ENCODE data around the gene PTDSS2. TPM values are rescaled to one million over a fixed set of nuclear protein-coding genes. Genes with fewer than 3 reads are reported as not detected.

The PTDSS2 gene
- total and polyA plus RNA-seq, 9 of the 15 experiments (the other 6 are each of a cell fraction or from before 2014, with no cell fraction given), result 0.45 to 53.9 (median 17.2) TPM

DNA sequence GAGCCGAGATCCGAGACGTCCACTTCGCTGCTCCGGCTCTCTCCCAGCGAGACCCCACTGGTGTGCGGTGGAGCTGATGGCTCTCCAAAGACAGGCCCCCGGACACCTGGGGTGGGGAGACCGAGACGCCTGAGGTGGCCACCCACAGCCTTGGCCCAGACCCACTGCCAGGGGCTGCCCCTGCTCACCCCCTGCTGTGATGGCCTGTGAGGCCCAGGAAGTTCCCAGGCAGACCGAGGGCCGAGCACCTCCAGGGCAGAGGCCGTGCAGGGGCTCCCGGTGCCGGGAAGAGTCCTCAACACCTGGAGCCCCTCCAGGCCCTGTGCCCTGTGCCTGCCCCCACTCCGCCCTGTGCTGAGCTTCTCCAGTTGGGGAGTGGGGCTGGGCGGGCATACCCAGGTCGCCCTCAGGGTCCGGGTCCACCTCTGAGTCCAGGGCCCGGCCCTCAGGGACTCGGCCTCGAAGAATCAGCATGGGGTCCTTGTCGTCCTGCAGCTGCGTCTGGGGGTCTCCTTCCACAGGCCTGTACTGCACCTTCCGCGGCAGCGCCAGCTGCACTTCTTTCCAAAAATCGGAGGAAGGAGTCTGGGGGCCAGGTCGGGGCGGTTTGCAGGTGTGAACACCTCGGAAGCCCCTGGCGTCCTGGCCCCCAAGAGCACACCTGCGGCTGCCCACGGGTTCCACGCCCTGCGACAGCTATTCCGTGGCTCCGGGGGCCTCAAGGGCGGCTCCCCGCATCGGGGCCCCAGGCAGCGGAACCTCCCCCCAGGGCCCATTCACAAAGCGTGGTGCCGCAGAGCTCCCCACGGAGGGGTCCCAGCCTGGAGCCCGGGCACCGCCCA lies 43.9 kb upstream of the PTDSS2 start (continued):
- TF ChIP-seq, protein P1, sequence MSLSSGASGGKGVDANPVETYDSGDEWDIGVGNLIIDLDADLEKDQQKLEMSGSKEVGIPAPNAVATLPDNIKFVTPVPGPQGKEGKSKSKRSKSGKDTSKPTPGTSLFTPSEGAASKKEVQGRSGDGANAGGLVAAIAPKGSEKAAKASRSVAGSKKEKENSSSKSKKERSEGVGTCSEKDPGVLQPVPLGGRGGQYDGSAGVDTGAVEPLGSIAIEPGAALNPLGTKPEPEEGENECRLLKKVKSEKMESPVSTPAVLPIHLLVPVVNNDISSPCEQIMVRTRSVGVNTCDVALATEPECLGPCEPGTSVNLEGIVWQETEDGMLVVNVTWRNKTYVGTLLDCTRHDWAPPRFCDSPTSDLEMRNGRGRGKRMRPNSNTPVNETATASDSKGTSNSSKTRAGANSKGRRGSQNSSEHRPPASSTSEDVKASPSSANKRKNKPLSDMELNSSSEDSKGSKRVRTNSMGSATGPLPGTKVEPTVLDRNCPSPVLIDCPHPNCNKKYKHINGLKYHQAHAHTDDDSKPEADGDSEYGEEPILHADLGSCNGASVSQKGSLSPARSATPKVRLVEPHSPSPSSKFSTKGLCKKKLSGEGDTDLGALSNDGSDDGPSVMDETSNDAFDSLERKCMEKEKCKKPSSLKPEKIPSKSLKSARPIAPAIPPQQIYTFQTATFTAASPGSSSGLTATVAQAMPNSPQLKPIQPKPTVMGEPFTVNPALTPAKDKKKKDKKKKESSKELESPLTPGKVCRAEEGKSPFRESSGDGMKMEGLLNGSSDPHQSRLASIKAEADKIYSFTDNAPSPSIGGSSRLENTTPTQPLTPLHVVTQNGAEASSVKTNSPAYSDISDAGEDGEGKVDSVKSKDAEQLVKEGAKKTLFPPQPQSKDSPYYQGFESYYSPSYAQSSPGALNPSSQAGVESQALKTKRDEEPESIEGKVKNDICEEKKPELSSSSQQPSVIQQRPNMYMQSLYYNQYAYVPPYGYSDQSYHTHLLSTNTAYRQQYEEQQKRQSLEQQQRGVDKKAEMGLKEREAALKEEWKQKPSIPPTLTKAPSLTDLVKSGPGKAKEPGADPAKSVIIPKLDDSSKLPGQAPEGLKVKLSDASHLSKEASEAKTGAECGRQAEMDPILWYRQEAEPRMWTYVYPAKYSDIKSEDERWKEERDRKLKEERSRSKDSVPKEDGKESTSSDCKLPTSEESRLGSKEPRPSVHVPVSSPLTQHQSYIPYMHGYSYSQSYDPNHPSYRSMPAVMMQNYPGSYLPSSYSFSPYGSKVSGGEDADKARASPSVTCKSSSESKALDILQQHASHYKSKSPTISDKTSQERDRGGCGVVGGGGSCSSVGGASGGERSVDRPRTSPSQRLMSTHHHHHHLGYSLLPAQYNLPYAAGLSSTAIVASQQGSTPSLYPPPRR (CRISPR knock-in tag; IDR thresholded peaks at IDR 0.05; ENCODE audit: borderline replicate concordance), result 0 out of 2 replicates have a peak, but pooled peaks have one; percentile 19
- TF ChIP-seq JUN (IDR thresholded peaks at IDR 0.05; ENCODE audit: borderline replicate concordance, low read depth, low read length), result no peak
- peak; percentile 53; the same call in 1 of the 2 replicates for TF ChIP-seq JUN (CRISPR knock-in tag; IDR thresholded peaks at IDR 0.05; ENCODE audit: borderline replicate concordance)
- no peak for TF ChIP-seq HMG20A (CRISPR knock-in tag; conservative IDR thresholded peaks at IDR 0.05)
- TF ChIP-seq ZSCAN29 (IDR thresholded peaks at IDR 0.05), result no peak
- TF ChIP-seq TCF7L2 (IDR thresholded peaks at IDR 0.05; ENCODE audit: low read depth, low read length), result no peak
- no peak for TF ChIP-seq SPI1 (IDR thresholded peaks at IDR 0.05; ENCODE audit: borderline replicate concordance, low read depth, low read length)
- TF ChIP-seq POLR2G (IDR thresholded peaks at IDR 0.05; ENCODE audit: low read depth, low read length), result 0 out of 2 replicates have a peak, but pooled peaks have one; percentile 5
- TF ChIP-seq CCNT2 (IDR thresholded peaks at IDR 0.05; ENCODE audit: borderline replicate concordance, extremely low read depth, insufficient read length, low read depth, low read length), result peak; percentile 8
- no peak for TF ChIP-seq MTF1 (CRISPR knock-in tag; IDR thresholded peaks at IDR 0.05; ENCODE audit: borderline replicate concordance)
